CD4-positive, alpha-beta T cell treated with Interleukin-2 at 100 ng/mL for 4 hours (primary cell): Measurements from ENCODE around the gene DHRS3.

Experiments used
- DNase-seq: peaks from one replicate; pipeline ENCODE4 v3.0.0-alpha.2; 2020; ENCODE audit warnings: low spot score

The DHRS3 gene

DNA sequence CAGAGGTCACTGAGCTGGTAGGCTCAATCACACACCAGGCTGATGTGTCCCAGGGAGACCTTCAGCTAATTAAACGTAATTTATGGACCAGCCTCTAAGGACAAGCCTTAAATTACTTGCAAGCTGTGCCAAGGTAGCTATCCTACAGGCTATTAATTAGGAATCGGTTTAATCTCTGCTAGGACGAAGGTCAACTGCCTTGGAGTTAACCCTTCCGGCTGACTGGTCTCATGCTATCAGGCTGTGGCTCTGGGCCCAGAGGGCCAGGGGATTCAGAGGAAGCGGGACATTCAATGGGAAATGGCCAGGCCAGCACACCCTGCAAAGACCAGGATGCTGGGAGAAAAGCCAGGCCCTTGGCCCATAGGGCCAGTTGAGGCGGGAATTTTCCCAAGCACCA lies 19.0 kb downstream of the DHRS3 start:
- no peak for DNase-seq

DNA sequence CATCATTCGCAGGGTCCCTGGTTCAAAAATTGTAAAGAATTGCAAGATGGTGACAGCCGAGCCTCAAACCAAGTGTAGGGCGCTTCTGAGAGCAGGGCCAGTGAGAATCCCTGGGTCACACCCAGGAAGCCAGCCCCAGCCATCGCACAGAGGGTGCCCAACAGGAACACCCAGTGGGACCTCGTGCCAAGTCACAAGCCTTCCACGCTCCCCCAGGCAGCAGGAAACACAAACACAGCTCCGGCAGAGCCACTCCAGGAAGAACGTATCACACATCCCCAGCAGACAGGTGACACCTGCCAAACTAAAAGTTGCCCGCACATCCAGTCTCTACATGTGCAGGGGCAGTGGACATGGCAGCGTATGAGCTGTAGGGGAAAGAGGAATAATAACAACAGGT lies 20.2 kb downstream of the DHRS3 start:
- no peak for DNase-seq

DNA sequence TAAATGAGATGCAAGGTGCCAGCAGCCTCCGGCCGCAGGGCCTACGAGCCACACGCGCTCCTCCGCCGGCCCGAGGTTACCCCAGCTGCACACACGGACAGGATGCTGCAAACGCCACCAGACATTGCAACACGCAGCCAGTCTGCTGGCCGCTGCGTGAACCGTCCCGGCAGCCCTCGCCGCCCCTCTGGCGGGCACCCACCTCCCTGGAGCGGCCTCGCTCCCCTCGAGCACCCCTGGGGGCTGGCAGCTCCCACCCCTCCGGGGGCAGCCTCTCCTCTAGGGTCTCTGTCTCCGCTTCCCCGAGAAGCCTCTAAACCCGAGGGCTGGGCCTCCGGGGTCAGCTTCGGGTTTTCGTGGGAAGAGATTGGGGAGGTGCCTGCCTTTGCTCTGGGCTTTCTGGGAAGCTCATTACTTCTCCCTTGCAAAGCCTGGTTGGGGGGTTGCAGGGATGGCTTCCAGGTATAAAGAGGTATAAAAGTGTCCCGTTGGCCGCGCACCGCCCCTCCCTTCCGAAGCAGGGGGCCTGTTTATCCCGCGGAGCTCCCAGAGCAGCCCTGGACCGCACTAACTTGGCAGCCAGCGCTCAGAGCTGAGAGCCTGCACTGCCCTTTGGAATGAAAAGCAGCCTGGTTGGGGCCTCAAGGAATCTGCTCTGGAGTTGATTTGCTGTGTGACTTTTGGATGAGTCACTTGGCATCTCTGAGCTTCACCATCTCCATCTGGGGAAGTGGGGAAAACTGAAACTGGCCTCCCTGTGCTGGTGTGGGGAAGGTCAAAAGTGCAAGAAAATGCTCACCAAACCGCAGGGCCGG lies 21.8 kb downstream of the DHRS3 start:
- DNase-seq: no peak

DNA sequence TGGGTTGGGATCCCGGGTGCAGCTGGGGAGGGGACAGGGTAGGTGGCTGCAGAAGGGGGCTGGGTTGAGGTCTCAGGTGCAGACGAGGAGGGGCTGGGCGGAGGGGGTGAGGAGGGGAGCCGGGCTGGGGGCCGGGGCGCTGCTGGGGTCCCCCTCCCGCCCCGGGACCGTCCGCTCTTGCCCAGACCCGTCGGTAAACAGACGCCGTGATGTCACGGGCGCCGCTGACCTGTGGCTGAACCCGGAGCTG lies 22.3 kb downstream of the DHRS3 start:
- no peak for DNase-seq

DNA sequence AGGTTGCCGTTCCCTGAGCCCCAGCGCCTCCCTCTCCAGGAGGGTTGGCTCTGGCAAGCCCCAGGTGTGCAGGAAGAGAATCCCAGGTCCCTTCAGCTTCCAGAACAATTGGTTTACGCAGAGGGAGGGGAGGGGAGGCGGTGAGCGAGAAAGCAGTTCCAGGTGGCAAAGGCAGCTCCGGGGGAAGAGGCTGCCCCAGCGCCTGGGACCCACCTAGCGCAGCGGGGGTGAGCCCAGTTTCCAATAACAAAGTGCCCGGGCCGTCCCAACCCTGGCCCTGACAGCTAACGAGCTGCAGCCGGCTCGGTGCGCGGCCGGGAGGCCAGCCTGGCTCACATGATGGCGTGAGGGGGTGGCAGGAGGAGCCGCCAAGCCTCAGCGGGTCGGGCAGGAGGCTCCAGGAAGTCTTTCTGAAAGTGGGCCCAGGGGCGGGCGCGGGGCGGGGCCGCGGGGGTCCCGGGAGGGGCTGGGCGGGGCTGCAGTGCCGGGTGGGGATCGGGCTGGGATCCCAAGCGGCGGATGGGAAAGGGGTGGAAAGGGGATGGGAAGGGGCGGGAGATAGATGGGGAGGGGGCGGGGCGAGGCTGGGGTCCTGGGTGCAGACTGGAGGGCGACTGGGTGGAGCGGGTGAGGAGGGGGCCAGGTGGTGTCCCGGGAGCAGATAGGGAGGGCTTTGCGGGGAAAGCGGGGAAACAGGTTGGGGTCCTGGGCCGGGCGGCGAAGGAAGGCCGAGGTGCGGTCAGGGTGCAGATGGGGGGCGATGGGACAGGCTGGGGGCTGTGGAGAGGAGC lies 22.8 kb downstream of the DHRS3 start:
- no peak for DNase-seq

DNA sequence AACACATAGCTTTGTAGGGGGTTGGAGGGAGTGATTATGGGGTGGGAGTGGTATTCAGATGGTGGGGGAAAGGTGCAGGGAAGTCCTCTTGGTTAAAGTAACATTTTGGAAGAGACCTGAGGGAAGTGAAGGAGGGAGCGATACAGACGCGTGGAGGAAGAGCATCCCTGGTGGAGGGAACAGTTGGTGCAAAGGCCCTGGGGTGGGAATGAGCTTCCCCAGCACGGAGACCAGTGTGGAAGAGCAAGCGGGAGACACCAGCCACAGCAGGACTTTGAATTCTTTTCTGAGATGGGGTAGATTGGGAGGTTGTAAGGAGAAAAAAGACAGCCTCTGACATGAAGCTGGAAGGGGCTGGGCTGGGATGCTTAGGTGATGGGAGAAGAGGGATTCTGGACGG lies 23.5 kb downstream of the DHRS3 start:
- DNase-seq: no peak

DNA sequence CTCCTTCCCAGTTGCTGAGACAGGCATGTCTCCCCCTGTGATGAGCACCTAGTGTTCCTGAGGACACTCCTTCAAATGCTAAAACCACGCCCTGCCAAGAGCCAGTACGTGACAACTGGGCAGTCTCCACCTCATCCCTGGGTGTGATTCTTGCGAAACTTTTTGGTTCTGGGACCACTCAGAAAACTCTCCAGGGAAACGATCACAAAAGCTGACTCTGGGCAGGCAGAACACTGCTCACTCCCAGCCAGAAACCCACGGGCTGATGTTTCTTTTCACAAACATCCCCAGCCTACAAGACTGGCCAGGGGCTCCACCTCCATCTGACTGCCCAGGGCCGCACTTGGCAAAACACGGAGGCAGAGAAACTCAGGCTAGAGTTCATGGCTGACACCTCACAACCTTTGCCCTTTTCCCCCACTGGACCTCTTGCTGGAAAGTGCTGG lies 24.4 kb downstream of the DHRS3 start:
- no peak for DNase-seq

DNA sequence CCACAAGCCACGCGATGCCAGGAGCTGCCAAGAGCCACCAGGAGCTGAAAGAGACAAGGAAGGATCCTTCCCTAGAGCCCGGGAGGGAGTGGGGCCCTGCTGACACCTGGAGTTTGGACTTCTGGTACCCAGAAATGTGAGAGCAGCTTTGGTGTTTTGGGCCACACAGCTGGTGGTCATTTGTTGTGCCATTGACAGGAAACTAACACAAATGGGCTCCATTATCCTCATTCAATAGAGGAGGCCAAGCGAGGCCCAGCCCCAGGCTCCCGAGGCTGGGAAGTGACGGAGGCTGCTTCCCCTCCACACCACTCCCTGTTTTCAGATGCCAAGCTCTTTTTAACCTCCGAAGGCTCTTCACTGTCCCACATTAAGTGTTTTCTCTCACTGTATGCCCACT lies 25.5 kb downstream of the DHRS3 start:
- no peak for DNase-seq

DNA sequence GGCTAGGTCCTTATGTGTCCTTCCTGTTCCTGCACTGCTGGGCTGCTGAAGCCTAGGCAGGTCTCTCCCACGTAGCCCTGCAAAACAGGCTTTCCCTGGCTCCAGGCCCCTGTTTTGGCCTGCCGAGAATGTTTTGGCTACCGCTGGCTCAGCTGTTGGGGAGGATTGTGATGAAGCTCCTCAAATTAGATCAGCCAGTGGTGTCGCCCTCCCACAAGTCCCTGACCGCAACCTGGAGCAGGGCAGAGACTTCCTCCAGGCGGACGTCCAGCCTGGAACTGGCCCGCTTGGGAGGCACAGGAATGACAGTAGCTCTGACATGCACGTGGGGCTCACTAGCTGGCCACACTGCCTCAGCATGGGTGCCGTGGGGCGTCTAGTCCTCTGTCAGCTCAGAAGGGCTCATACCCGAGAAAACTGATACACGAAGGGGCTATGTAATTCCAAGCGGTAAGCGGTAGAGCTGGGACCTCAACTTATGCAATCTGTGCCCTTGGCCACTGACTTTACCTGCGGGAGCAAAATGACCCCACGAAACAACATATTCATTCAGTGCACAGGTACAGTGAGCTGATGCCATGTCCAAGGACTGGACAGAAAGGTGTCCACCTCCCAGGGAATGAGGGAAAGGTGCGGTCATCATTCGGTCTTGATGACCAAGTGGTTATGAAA lies 26.6 kb downstream of the DHRS3 start:
- DNase-seq: no peak

DNA sequence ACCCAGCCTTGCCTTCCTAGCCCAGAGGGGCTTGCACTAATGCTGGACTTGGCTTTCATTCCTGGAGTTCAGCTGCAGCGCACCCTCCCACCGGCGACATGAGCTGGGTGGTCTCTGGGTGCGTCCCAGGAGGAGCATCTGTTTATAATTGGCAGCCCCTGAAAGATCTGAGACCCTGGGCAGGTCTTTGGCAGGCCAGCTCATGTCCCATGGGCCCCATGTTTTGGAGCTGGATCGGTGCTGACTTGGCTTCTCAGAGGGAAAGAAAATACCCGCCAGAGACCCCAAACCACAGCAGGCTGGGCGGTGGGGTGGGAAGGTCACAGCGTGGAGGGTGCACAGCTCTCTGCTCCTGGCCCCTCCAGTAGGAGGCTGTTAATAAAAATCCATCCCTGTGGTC lies 29.3 kb downstream of the DHRS3 start:
- no peak for DNase-seq

DNA sequence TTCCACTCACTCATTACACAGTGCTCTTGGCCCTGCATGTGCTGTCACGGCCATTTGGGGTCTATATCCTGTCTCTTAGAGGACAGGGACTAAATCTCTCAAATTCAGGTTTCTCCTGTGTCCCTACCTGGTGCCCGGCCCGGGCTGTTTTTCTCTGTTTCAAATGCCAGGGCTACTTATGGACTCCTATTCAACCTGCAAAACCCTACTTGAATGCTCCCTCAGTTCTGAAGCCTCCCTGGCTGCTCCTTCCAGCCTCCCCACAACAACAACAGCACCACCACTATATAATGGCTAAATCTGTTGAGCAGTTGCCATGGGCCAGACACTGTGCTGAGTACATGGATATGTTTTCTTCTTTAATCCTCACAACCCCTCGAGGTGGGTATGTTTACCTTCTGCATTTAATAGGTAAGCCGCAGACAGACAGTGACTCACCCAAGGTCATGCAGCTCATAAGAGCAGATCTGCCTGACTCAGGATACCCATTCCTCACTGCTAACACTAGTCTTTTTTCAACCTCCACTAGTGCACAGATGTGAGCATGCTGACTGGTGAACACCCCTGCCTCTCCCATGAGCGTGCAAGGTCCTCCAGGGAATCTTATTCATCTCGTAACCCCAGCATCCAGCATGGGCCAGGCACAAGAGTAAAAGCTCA lies 29.9 kb downstream of the DHRS3 start:
- DNase-seq: peak; percentile 21

DNA sequence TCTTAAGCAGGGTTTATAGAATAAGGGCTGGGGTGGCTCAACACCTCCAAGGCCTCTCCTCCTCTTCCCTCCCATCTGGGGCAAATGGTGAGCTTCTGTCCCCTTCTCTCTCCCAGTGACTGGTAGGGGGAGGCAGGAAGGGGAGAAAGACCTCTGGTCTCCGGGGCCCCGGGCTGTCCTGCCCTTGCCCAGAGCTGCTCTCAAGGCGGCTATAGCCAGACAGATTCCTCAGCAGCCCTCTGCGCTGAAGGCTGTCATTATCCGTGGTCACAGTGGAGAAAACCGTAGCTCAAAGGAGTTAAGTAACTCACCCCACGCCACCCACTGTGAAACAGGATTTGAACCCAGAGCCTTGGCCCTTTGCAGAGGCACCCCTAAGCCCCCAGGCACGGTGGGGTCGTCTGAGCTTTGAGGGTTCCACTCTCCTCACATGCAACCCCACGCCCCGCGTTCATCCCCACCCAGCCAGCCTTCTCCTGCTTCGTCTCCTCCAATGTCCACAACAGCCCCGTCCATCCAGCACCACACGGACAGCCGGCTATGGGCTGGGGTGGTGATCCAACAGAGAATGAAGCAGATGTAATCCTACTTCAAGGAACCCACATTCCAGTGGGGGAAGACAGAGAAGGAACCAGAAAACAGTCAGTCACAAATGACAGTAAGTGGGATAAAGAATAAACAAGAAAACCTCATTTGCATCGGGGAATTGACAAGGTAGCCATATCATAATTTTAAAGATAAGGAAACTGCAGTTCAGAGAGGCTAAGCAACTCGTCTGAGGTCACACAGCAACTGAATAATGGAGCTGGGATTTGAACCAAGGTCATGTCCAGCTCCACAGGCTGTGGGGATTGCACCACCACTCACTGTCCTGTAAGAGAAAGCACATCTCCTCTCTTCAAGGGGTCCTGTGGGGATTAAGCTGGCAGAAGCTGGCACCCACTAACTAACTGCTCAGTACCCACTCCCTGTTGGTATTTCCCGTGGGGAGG lies 31.8 kb downstream of the DHRS3 start:
- DNase-seq: no peak

DNA sequence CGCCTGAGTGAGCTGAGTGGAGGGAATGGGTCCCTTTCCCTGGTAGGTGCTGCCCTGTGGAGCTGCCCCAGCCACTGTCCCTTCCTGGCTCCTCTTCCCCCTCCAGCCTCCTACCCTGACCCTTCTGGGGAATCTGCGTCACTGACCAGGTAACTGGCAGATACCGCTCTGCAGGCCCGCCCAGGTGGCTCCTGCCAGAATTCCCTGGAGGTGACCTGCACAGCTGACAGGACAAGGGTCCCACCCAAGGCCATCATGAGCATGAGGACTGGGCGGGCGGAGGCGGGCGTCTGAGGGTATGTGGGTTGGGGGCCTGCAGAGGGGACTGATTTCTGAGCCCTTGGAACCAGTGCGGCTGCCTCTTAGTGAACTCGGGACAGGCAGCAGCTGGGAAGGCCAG lies 32.5 kb downstream of the DHRS3 start:
- DNase-seq: no peak

DNA sequence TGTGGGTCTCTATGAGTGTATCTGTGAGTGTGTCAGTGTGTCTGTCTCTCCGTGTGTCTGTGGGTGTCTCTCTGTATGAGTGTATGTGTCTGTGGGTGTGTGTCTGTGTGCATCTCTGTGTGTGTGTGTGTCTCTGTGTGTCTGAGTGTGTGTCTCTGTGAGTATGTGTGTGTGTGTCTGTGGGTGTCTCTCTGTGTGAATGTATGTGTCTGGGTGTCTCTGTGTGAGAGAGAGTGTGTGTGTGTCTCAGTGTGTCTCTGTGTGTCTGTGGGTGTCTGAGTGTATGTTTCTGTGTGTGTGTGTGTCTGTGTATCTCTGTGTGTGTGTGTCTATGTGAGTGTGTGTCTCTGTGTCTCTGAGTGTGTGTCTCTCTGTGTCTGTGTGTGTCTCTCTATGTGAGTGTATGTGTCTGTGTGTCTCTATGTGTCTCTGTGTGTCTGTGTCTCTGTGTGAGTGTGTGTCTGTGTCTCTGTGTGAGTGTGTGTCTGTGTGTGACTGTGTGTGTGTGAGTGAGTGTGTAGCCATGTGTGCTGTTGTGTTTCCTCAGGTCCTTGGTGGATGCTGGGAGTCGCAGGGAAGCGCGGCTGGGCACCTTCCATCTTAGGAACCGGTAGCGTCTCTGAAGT lies 33.0 kb downstream of the DHRS3 start:
- no peak for DNase-seq

DNA sequence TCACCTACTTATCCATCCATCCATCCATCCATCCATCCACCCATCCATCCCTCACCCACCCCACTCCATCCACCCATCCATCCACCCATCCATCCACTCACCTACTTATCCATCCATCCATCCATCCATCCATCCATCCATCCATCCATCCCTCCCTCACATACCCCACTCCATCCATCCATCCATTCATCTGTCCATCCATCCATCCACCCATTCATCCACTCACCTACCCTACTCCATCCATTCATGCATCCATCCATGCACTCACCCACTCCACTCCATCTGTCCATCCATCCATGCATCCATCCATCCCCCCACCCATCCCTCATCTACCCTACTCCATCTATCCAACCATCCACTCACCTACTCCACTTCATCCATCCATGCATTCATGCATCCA lies 34.5 kb downstream of the DHRS3 start:
- no peak for DNase-seq

DNA sequence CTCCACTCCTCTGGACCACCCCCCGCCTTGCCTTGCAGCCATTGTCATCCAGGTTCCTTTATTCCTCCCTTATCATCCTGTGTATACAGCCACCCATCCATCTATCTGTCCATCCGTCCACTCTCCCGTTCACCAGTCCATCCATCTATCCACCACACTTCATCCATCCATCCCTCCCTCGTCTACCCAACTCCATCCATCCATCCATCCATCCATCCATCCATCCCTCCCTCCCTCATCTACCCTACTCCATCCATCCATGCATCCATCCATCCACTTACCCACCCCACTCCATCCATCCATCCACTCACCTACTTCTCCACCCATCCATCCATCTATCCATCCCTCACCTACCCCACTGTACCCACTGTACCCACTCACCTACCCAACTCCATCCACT lies 35.4 kb downstream of the DHRS3 start:
- DNase-seq: no peak

DNA sequence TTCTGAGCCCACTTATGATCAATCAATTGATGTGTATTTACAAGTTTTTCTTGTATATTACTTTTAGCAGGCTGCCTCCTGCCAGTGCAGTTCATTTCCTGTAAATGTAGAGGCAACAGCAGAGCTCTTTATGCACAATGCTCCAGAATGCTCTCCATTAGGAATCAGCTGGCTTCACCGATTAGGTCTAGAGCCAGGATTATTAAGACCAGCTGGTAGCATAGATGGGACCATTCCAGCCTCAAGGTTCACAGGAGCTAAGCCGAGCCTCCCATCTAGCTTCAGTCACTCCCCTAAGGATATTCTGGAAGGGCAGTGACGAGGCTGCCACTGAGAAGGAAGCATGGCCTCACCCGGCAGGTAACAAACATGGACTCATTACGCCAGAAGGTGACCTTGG lies 36.8 kb downstream of the DHRS3 start:
- no peak for DNase-seq

DNA sequence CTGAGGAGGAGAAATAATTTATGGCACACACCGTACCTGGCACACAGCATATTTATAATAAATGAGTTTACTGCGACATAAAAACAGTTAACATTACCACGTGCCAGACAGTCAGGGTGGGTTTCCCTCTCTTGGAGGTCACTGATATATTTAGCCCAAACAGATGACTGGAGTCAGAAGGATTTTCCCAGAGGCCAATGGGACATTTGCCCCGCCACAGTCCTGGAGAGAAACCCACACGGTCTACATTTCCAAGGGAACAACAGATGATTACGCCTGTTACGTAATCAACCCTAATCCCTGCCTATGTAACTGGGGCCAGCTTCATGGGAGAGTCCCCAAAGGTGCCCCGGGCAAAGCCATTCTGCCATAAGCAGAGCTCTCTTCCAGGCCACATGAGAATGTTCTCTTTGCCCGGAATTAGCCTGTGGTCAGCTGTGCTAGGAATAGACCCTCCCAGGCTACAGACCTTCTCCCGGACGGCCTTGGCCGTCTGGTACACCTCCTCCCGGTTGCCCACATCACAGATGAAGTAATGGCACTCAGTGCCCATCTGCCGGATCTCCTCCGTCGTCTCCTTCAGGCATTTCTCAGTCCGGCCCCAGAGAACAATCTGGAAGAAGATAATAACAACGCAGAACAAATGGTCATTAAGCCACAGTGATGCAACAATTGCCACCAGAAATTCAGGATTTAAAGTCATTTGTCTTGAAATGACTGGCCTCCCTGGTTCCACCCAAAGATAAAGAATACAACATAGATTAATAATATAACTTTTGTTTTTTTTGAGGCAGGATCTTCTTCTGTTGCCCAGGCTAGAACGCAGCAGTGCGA lies 37.7 kb downstream of the DHRS3 start:
- no peak for DNase-seq

DNA sequence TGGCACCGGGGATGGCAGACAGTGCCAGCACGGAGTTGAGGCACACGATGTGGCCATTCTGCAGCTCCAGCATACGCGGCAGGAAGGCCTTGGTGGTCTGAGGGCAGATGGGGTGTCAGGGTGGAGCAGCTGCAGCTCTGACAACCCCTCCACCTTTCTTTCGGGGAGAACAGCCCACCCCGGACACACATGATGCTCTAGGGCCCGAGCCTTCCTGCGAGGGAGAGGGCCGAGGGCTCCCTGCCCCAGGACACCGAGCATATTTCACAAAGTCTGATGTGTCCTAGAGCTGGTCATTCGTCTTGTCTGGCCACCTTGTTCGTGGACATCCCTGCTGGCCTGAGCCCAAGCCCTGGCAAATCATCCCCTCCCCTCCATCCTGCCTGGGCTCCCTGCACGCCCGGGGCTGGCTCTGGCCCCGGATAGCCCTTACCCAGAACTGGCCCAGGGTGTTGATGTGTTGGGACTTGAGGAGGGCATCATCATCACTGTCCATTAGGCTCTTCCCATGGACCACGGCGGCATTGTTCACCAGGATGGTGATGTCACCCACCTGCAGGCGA lies 39.1 kb downstream of the DHRS3 start:
- DNase-seq: no peak

DNA sequence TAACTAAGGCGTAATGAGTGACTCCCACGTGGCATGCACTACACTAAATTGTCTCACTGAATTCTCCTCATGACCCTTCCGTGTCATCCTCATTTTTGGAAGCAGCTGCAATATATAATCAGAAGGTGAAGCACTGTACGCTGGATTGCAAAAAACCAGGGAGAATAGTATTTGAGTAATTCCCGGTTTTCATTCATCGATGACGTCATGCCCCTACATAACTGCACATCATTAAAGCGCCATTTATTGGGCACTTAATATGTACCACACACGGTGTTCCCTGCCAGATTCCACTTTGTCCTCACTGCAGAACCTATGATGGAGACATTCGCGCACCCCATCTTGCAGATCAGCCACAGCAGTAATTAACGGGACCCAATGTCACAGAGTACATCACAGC lies 41.0 kb downstream of the DHRS3 start:
- no peak for DNase-seq
